Activated B cell treated with CpG ODN at 0.5 μM for 24 hours (primary cell): ENCODE data around the gene HMOX2. TPM values are rescaled to one million over a fixed set of nuclear protein-coding genes. Genes with fewer than 3 reads are reported as not detected.

Experiments used
- ATAC-seq: fragments of 200-7000 bp; cut with Tn5 transposase; one replicate; pipeline ENCODE4 v1.10.0; 2021; ENCODE audit warnings: low read depth, mild to moderate bottlenecking, moderate library complexity
- CTCF ChIA-PET: fragments of 350-600 bp; sonication (Branson Sonifier 250); formaldehyde crosslinking; loops from one replicate; lab custom pipeline; 2021; ENCODE audit warnings: antibody characterized with exemption; lab: Charles Lee
- POLR2A ChIA-PET: fragments of 350-600 bp; sonication (Branson Sonifier 250); formaldehyde crosslinking; loops from one replicate; lab custom pipeline; 2021; ENCODE audit warnings: antibody characterized with exemption; lab: Charles Lee
- DNase-seq: peaks from one replicate; pipeline ENCODE4 v3.0.0; 2022
- H3K27ac Mint-ChIP-seq: one replicate; pipeline ENCODE4 v1.8.0; 2020; ENCODE audit warnings: mixed read lengths
- H3K27me3 Mint-ChIP-seq: one replicate; pipeline ENCODE4 v1.8.0; 2021; ENCODE audit warnings: mixed read lengths
- H3K36me3 Mint-ChIP-seq: one replicate; pipeline ENCODE4 v1.8.0; 2021; ENCODE audit warnings: low read depth, mixed read lengths
- H3K4me1 Mint-ChIP-seq: one replicate; pipeline ENCODE4 v1.8.0; 2021; ENCODE audit warnings: mixed read lengths
- H3K4me3 Mint-ChIP-seq: one replicate; pipeline ENCODE4 v1.8.0; 2020; ENCODE audit warnings: mild to moderate bottlenecking, mixed read lengths
- H3K9me3 Mint-ChIP-seq: one replicate; pipeline ENCODE4 v1.8.0; 2020; ENCODE audit warnings: mixed read lengths
- CTCF ChIP-seq: fragments of 200-600 bp; IDR thresholded peaks from one replicate; pipeline ENCODE4 v1.8.0; 2022; ENCODE audit warnings: antibody characterized with exemption, mild to moderate bottlenecking
- intact Hi-C: fragments of 100-400 bp; cut with micrococcal nuclease; formaldehyde crosslinking; loops from one replicate; pipeline ENCODE4 v1.15.1; 2024
- total RNA-seq: library from RNA; stranded (reverse); gene quantifications from 2 replicates; pipeline ENCODE4 v1.2.3, GENCODE V29; 2022

HMOX2 gene
- 30.8 and 32.1 TPM in 2 replicates for total RNA-seq

GRCh38 chr16:4475880-4476788 lies at the start of gene HMOX2:
Gene HMOX2, plus strand, starts transcription at chr16:4476398. Its CDS starts 29,127 bp downstream, at chr16:4505525.
- no peak for TF ChIP-seq CTCF
- Mint-ChIP-seq H3K27ac (peak within 1 kb of the TSS; percentile 80), H3K4me3 (peak within 1 kb of the TSS; percentile 85), H3K36me3 (peaks cover 5% of the 10 kb centered on the region), H3K9me3 (no peaks in the 10 kb centered on the region), H3K27me3 (no peaks in the 10 kb centered on the region), H3K4me1 (peaks cover 37% of the 10 kb centered on the region)
- ChIA-PET CTCF (interaction anchor here (0.6 to 2.9 kb wide), 5 partner anchors 30 to 608 kb away, joined by 3 to 26 read pairs (median 3); partner anchors contain the start of gene DNAAF8), POLR2A (interaction anchor here (0.6 to 2.4 kb wide), 12 partner anchors 14 to 205 kb away, joined by 3 to 23 read pairs (median 4); partner anchors contain the start of genes CDIP1 and CORO7)
- intact Hi-C loops, result loop anchor here (1.0 to 2.0 kb wide), 8 partner anchors 30 to 258 kb away; partner anchors contain the start of genes ANKS3, CDIP1, DNAAF8 and DNAJA3
- peak; percentile 98 for DNase-seq
- ATAC-seq, result peak; percentile 91

GRCh38 chr16:4426722-4427372 lies 49.4 kb upstream of the HMOX2 start:
- CTCF ChIA-PET, result interaction anchor here (0.6 kb wide), 1 partner anchor 10 kb away, joined by 3 read pairs; the partner anchor contains the start of gene CORO7

GRCh38 chr16:4428500-4428899 lies 47.7 kb upstream of the HMOX2 start:
- CTCF ChIA-PET, result interaction anchor here (0.8 kb wide), 1 partner anchor 100 kb away, joined by 3 read pairs; no protein-coding TSS in a partner anchor
- Mint-ChIP-seq H3K27ac (no peak overlapping the region), H3K4me1 (peaks cover 34% of the 10 kb centered on the region), H3K27me3 (no peaks in the 10 kb centered on the region), H3K4me3 (no peak overlapping the region), H3K9me3 (no peaks in the 10 kb centered on the region), H3K36me3 (peaks cover 42% of the 10 kb centered on the region)
- intact Hi-C loops, result no loop called here
- POLR2A ChIA-PET, result interaction anchor here (0.6 kb wide), 1 partner anchor 188 kb away, joined by 5 read pairs; no protein-coding TSS in a partner anchor
- TF ChIP-seq CTCF, result no peak
- ATAC-seq (no peak), DNase-seq (no peak)

More at GRCh38 chr16:4426722-4427372, 49.4 kb upstream of the HMOX2 start:
- H3K36me3 Mint-ChIP-seq, result peaks cover 35% of the 10 kb centered on the region
- ATAC-seq (no peak), DNase-seq (no peak)
- intact Hi-C loops, result no loop called here
- POLR2A ChIA-PET, result interaction anchor here (1.0 kb wide), 1 partner anchor 27 kb away, joined by 3 read pairs; no protein-coding TSS in a partner anchor
- H3K4me3 Mint-ChIP-seq, result peak overlapping the region; percentile 97
- no peaks in the 10 kb centered on the region for H3K9me3 Mint-ChIP-seq
- peaks cover 33% of the 10 kb centered on the region for H3K4me1 Mint-ChIP-seq
- TF ChIP-seq CTCF, result no peak
- H3K27ac Mint-ChIP-seq, result peak overlapping the region; percentile 100
- H3K27me3 Mint-ChIP-seq, result no peaks in the 10 kb centered on the region

- CTCF ChIA-PET, result no interaction called here
- Mint-ChIP-seq H3K9me3 (no peaks in the 10 kb centered on the region), H3K4me1 (peaks cover 24% of the 10 kb centered on the region), H3K36me3 (peaks cover 56% of the 10 kb centered on the region), H3K27ac (no peak overlapping the region), H3K27me3 (no peaks in the 10 kb centered on the region), H3K4me3 (no peak overlapping the region)
- DNase-seq, result no peak
- no peak for ATAC-seq
- intact Hi-C loops, result no loop called here
- TF ChIP-seq CTCF, result no peak
- POLR2A ChIA-PET, result no interaction called here
Measured at GRCh38 chr16:4431023-4431422, 45.2 kb upstream of the HMOX2 start.
